Measurements from ENCODE around the gene TLE1. TPM values are rescaled to one million over a fixed set of nuclear protein-coding genes. Genes with fewer than 3 reads are reported as not detected.

TLE1 gene
- total and polyA plus RNA-seq, 2 donors (not counting 1 experiment from before 2014, with no cell fraction given) = 33.5 to 80.3 TPM

GRCh38 chr9:81570083-81570482 is 119.3 kb downstream of the TLE1 start:
- Mint-ChIP-seq H3K27ac (no peak overlapping the region), H3K9me3 (ENCODE audit: insufficient read depth) (no peaks in the 10 kb centered on the region), H3K4me1 (no peaks in the 10 kb centered on the region), H3K4me3 (no peak overlapping the region), H3K27me3 (no peaks in the 10 kb centered on the region)
- no peak overlapping the region for H3K4me2 ChIP-seq (replicated peaks; ENCODE audit: low read depth, low read length, poor library complexity, severe bottlenecking)
- no peak overlapping the region for H3K27ac ChIP-seq (ENCODE audit: low read length in 2 of 2)
- H3K4me3 ChIP-seq (ENCODE audit: control extremely low read depth in 1 of 5, extremely low read depth in 1 of 5, insufficient read depth in 1 of 5, low read depth in 2 of 5, low read length in 4 of 5) = no peak overlapping the region
- CTCF ChIA-PET = interaction anchor here (1.7 kb wide), 1 partner anchor 47 kb away, joined by 5 read pairs; no protein-coding TSS in a partner anchor
- TF ChIP-seq EZH2 (IDR thresholded peaks at IDR 0.05; ENCODE audit: borderline replicate concordance, insufficient read depth, low read depth, low read length, poor library complexity, severe bottlenecking) = no peak
- TF ChIP-seq CTCF (IDR thresholded peaks at IDR 0.05) = no peak
- no peaks in the 10 kb centered on the region for H4K20me1 ChIP-seq (ENCODE audit: control insufficient read depth, insufficient read depth, low read length, poor library complexity, severe bottlenecking)
- POLR2A ChIA-PET = no interaction called here
- no peaks in the 10 kb centered on the region for H3K79me2 ChIP-seq (ENCODE audit: control insufficient read depth, insufficient read depth, low read length)
- intact Hi-C loops (cut with micrococcal nuclease) = no loop called here
- H3K36me3 ChIP-seq (replicated peaks in 1 of 2; ENCODE audit: control extremely low read depth in 1 of 2, control insufficient read depth in 1 of 2, extremely low read depth in 1 of 2, insufficient read depth in 2 of 2, low read length in 1 of 2) = no peaks in the 10 kb centered on the region
- ATAC-seq (ENCODE audit: low read depth) (no peak), DNase-seq (no peak)
- WGBS (ENCODE audit: insufficient coverage) = 100% methylated on average over 1 of the region's 4 CpGs
- no peak overlapping the region for H3K9ac ChIP-seq (ENCODE audit: low read length)
- H3K4me1 ChIP-seq (ENCODE audit: control insufficient read depth in 2 of 2, insufficient read depth in 2 of 2, low read length in 2 of 2) = no peaks in the 10 kb centered on the region
- H3K9me3 ChIP-seq (ENCODE audit: control extremely low read depth in 1 of 3, control insufficient read depth in 2 of 3, insufficient read depth in 1 of 3, low read length in 2 of 3) = no peaks in the 10 kb centered on the region
- no peak overlapping the region for H2AFZ ChIP-seq (ENCODE audit: insufficient read depth, low read depth, low read length, poor library complexity, severe bottlenecking)
- H3K27me3 ChIP-seq (replicated peaks in 1 of 4; ENCODE audit: control extremely low read depth in 1 of 4, control insufficient read depth in 3 of 4, insufficient read depth in 4 of 4, low read length in 3 of 4) = no peaks in the 10 kb centered on the region

GRCh38 chr9:81566074-81566698 is 123.2 kb downstream of the TLE1 start:
- ChIA-PET CTCF (no interaction called here), POLR2A (no interaction called here)
- Mint-ChIP-seq H3K27me3 (no peaks in the 10 kb centered on the region), H3K27ac (no peak overlapping the region), H3K4me1 (peaks cover 2% of the 10 kb centered on the region), H3K9me3 (ENCODE audit: insufficient read depth) (no peaks in the 10 kb centered on the region), H3K4me3 (no peak overlapping the region)
- Histone ChIP-seq H3K9me3 (ENCODE audit: control extremely low read depth in 1 of 3, control insufficient read depth in 2 of 3, insufficient read depth in 1 of 3, low read length in 2 of 3) (no peaks in the 10 kb centered on the region), H3K36me3 (replicated peaks in 1 of 2; ENCODE audit: control extremely low read depth in 1 of 2, control insufficient read depth in 1 of 2, extremely low read depth in 1 of 2, insufficient read depth in 2 of 2, low read length in 1 of 2) (no peaks in the 10 kb centered on the region), H3K4me1 (ENCODE audit: control insufficient read depth in 2 of 2, insufficient read depth in 2 of 2, low read length in 2 of 2) (no peaks in the 10 kb centered on the region), H4K20me1 (ENCODE audit: control insufficient read depth, insufficient read depth, low read length, poor library complexity, severe bottlenecking) (no peaks in the 10 kb centered on the region), H3K27me3 (replicated peaks in 1 of 4; ENCODE audit: control extremely low read depth in 1 of 4, control insufficient read depth in 3 of 4, insufficient read depth in 4 of 4, low read length in 3 of 4) (no peaks in the 10 kb centered on the region), H3K27ac (ENCODE audit: low read length in 2 of 2) (no peak overlapping the region), H3K4me3 (ENCODE audit: control extremely low read depth in 1 of 5, extremely low read depth in 1 of 5, insufficient read depth in 1 of 5, low read depth in 2 of 5, low read length in 4 of 5) (no peak overlapping the region), H2AFZ (ENCODE audit: insufficient read depth, low read depth, low read length, poor library complexity, severe bottlenecking) (no peak overlapping the region), H3K9ac (ENCODE audit: low read length) (no peak overlapping the region), H3K4me2 (replicated peaks; ENCODE audit: low read depth, low read length, poor library complexity, severe bottlenecking) (no peak overlapping the region), H3K79me2 (ENCODE audit: control insufficient read depth, insufficient read depth, low read length) (no peaks in the 10 kb centered on the region)
- ATAC-seq (ENCODE audit: low read depth) (no peak), DNase-seq (no peak)
- WGBS (ENCODE audit: insufficient coverage) = 98% methylated on average over 3 of the region's 5 CpGs
- intact Hi-C loops (cut with micrococcal nuclease) = no loop called here
- TF ChIP-seq CTCF (IDR thresholded peaks at IDR 0.05) = no peak
- no peak for TF ChIP-seq EZH2 (IDR thresholded peaks at IDR 0.05; ENCODE audit: borderline replicate concordance, insufficient read depth, low read depth, low read length, poor library complexity, severe bottlenecking)
